ENCODE measurements around the gene ZNF22. TPM values are rescaled to one million over a fixed set of nuclear protein-coding genes. Genes with fewer than 3 reads are reported as not detected.

ZNF22 gene
- total RNA-seq, 1 experiment from 2014 or later = 14.6 TPM

- BruUV-seq (replicated peaks) = no TSS peak
- intact Hi-C loops (cut with micrococcal nuclease; ENCODE audit: unreplicated experiment) (no loop called here), in situ Hi-C loops (cut with HindIII; ENCODE audit: low pct_unique_long_range_greater_than_20kb, low sequenced_read_pairs) (no loop called here)
- Histone ChIP-seq H3K27ac (ENCODE audit: low read length) (no peak overlapping the region), H3K9me3 (ENCODE audit: control insufficient read depth, insufficient read depth, low read depth, low read length) (no peaks in the 10 kb centered on the region), H3K27me3 (ENCODE audit: control insufficient read depth, insufficient read depth, low read length) (no peaks in the 10 kb centered on the region), H3K36me3 (ENCODE audit: control insufficient read depth, insufficient read depth, low read length) (no peaks in the 10 kb centered on the region), H3K4me1 (ENCODE audit: control insufficient read depth, insufficient read depth, low read length) (peaks cover 25% of the 10 kb centered on the region), H3K4me3 (ENCODE audit: low read depth in 2 of 2, low read length in 2 of 2) (no peak overlapping the region)
- POLR2A ChIA-PET = no interaction called here
- no peak for ATAC-seq
- TF ChIP-seq SIN3A (IDR thresholded peaks at IDR 0.05; ENCODE audit: borderline replicate concordance, insufficient read depth, low read depth, low read length) (no peak), TCF7L2 (IDR thresholded peaks at IDR 0.05; ENCODE audit: low read depth, low read length) (no peak), POLR2AphosphoS5 (IDR thresholded peaks at IDR 0.05; ENCODE audit: low read depth, low read length) (no peak), REST (IDR thresholded peaks at IDR 0.05; ENCODE audit: insufficient read depth in 1 of 2, low read depth in 2 of 2, low read length in 1 of 2) (no peak), CTCF (IDR thresholded peaks at IDR 0.05) (no peak)
- CTCF ChIA-PET = no interaction called here
- no peak for DNase-seq (ENCODE audit: low read depth, low spot score)
Measured at GRCh38 chr10:44956226-44956625, 44.5 kb upstream of the ZNF22 start.

- ATAC-seq (no peak), DNase-seq (ENCODE audit: low read depth, low spot score) (no peak)
- no peak overlapping the region for H3K4me3 ChIP-seq (ENCODE audit: low read depth in 2 of 2, low read length in 2 of 2)
- ChIA-PET CTCF (no interaction called here), POLR2A (no interaction called here)
- H3K36me3 ChIP-seq (ENCODE audit: control insufficient read depth, insufficient read depth, low read length) = no peaks in the 10 kb centered on the region
- no TSS peak for BruUV-seq (replicated peaks)
- no peaks in the 10 kb centered on the region for H3K27me3 ChIP-seq (ENCODE audit: control insufficient read depth, insufficient read depth, low read length)
- intact Hi-C loops (cut with micrococcal nuclease; ENCODE audit: unreplicated experiment) = no loop called here
- no peak for TF ChIP-seq SIN3A (IDR thresholded peaks at IDR 0.05; ENCODE audit: borderline replicate concordance, insufficient read depth, low read depth, low read length)
- TF ChIP-seq REST (IDR thresholded peaks at IDR 0.05; ENCODE audit: insufficient read depth in 1 of 2, low read depth in 2 of 2, low read length in 1 of 2) = no peak
- no peak for TF ChIP-seq TCF7L2 (IDR thresholded peaks at IDR 0.05; ENCODE audit: low read depth, low read length)
- no peak for TF ChIP-seq CTCF (IDR thresholded peaks at IDR 0.05)
- no peak for TF ChIP-seq POLR2AphosphoS5 (IDR thresholded peaks at IDR 0.05; ENCODE audit: low read depth, low read length)
- no peak overlapping the region for H3K27ac ChIP-seq (ENCODE audit: low read length)
- H3K4me1 ChIP-seq (ENCODE audit: control insufficient read depth, insufficient read depth, low read length) = peaks cover 26% of the 10 kb centered on the region
- in situ Hi-C loops (cut with HindIII; ENCODE audit: low pct_unique_long_range_greater_than_20kb, low sequenced_read_pairs) = no loop called here
- H3K9me3 ChIP-seq (ENCODE audit: control insufficient read depth, insufficient read depth, low read depth, low read length) = no peaks in the 10 kb centered on the region
Measured at GRCh38 chr10:44956717-44957706, 43.7 kb upstream of the ZNF22 start.
